H1 (cell line): ENCODE results near the gene C17orf114.

Experiments
- HDAC2 ChIP-seq, 2 experiments: fragments of 300-600 bp in 1 of 2; sonication (generic) in 1 of 2; IDR thresholded peaks; 2 replicates each; pipeline ENCODE4 v1.6.1; 2011 to 2012; ENCODE audit warnings: low read depth in 2 of 2, low read length in 2 of 2, mild to moderate bottlenecking in 2 of 2, moderate library complexity in 2 of 2, borderline replicate concordance in 1 of 2, inconsistent platforms in 1 of 2
- SUZ12 ChIP-seq: fragments of 200-600 bp; sonication (generic); IDR thresholded peaks from 2 replicates; pipeline ENCODE4 v1.6.1; 2012; ENCODE audit warnings: mild to moderate bottlenecking, inconsistent platforms, low read length, moderate library complexity, mixed read lengths

C17orf114 gene

DNA sequence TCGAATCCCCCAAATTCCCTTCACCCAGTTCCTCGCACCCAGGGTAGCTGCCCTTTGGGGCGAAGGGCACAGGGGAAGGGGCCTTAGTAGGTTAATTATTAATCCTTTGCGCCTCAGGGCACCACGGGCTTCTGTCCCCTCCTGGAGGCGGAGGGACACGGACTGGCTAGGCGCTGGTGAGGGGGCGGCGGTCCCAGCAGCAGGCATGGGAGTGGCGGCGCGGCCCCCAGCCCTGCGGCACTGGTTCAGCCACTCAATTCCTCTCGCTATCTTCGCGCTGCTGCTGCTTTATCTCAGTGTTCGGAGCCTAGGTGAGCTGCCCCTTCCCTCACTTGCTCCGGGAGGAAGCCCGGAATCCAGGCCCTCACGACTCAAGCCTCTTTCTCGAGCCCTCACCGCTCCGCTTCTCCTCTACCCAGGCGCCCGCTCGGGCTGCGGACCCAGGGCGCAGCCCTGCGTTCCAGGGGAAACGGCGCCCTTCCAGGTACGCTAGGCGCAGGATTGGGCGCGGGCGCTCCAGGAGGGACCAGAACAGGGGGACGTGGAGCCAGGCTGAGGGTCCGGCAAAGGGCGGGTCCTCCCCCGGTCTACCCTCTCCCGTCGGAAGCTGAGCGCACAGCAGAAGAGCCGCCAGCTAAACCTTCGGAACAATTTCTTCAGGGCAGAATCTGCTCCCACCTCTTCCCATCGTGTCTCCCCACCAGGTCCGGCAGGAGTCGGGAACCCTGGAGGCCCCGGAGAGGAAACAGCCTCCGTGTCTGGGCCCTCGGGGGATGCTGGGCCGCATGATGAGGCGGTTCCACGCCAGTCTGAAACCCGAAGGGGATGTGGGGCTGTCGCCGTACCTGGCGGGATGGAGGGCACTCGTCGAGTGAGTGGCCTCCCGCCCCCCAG is 13.1 kb downstream of the C17orf114 start, which contains the start of gene GLTPD2 (continued):
- TF ChIP-seq SUZ12 (peak; percentile 63), HDAC2 (IDR thresholded peaks at IDR 0.05; ENCODE audit: borderline replicate concordance in 1 of 2, low read depth in 2 of 2, low read length in 2 of 2) (0 out of 4 replicates have a peak, but pooled peaks of 1 of the 2 experiments have one; percentile 5)
